ENCODE data around the gene ARMC3.
"Not testable (repeated sequence)": the region's sequence is repeated elsewhere in the genome, so short reads cannot be mapped to it uniquely, and the experiment has no call there.

ARMC3 gene

DNA sequence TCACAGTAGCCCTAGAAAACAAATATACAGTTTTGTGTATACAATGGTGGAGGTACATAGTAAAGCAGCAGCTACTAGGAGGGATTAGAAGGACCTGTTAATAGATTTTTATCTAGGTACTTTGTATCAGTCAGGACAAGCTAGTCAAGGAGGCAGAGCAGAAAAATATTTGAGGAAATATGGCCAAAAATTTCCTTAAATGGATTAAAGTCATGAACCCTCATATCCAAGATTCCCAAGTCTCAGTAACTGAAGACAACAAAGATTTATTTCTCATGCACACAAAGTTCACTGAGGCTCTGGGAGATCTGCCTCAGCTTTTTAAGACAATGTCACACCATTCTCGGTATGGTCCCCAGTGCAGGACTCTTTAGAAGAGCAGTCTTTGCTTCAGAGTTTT, 28.1 kb upstream of the ARMC3 start:
- no peaks in the 10 kb centered on the region for H3K79me2 ChIP-seq (ENCODE audit: control insufficient read depth, low read length)
- H3K4me1 ChIP-seq (ENCODE audit: control insufficient read depth, low read length), result no peaks in the 10 kb centered on the region
- no peaks in the 10 kb centered on the region for H3K9me3 ChIP-seq (ENCODE audit: control insufficient read depth, insufficient read depth, low read length)
- no peaks in the 10 kb centered on the region for H3F3A ChIP-seq (ENCODE audit: control insufficient read depth, insufficient read depth)
- no peaks in the 10 kb centered on the region for H3K27me3 ChIP-seq (ENCODE audit: control insufficient read depth, low read length)
- H3K4me3 ChIP-seq (ENCODE audit: low read length), result no peak overlapping the region
- TF ChIP-seq, protein P1, sequence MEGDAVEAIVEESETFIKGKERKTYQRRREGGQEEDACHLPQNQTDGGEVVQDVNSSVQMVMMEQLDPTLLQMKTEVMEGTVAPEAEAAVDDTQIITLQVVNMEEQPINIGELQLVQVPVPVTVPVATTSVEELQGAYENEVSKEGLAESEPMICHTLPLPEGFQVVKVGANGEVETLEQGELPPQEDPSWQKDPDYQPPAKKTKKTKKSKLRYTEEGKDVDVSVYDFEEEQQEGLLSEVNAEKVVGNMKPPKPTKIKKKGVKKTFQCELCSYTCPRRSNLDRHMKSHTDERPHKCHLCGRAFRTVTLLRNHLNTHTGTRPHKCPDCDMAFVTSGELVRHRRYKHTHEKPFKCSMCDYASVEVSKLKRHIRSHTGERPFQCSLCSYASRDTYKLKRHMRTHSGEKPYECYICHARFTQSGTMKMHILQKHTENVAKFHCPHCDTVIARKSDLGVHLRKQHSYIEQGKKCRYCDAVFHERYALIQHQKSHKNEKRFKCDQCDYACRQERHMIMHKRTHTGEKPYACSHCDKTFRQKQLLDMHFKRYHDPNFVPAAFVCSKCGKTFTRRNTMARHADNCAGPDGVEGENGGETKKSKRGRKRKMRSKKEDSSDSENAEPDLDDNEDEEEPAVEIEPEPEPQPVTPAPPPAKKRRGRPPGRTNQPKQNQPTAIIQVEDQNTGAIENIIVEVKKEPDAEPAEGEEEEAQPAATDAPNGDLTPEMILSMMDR (IDR thresholded peaks at IDR 0.05; ENCODE audit: low read depth, low read length, poor library complexity, severe bottlenecking), result no peak
- no peak for TF ChIP-seq EZH2phosphoT487 (IDR thresholded peaks at IDR 0.05; ENCODE audit: borderline replicate concordance, low read length)
- no peaks in the 10 kb centered on the region for H4K20me1 ChIP-seq (ENCODE audit: control insufficient read depth, insufficient read depth, low read depth, low read length)
- H3K27ac ChIP-seq (ENCODE audit: low read depth, low read length), result no peak overlapping the region
- H3K36me3 ChIP-seq (ENCODE audit: control insufficient read depth, low read length), result no peaks in the 10 kb centered on the region
- H3K9me2 ChIP-seq (replicated peaks; ENCODE audit: control insufficient read depth, low read length), result no peaks in the 10 kb centered on the region
- H3K4me2 ChIP-seq (ENCODE audit: low read length), result no peak overlapping the region

GRCh38 chr10:22900841-22901601, 26.8 kb upstream of the ARMC3 start:
- Histone ChIP-seq H3K36me3 (ENCODE audit: control insufficient read depth, low read length) (no peaks in the 10 kb centered on the region), H3K27me3 (ENCODE audit: control insufficient read depth, low read length) (no peaks in the 10 kb centered on the region), H3F3A (ENCODE audit: control insufficient read depth, insufficient read depth) (no peaks in the 10 kb centered on the region), H3K4me1 (ENCODE audit: control insufficient read depth, low read length) (no peaks in the 10 kb centered on the region), H4K20me1 (ENCODE audit: control insufficient read depth, insufficient read depth, low read depth, low read length) (no peaks in the 10 kb centered on the region), H3K9me2 (replicated peaks; ENCODE audit: control insufficient read depth, low read length) (no peaks in the 10 kb centered on the region), H3K27ac (ENCODE audit: low read depth, low read length) (no peak overlapping the region), H3K9me3 (ENCODE audit: control insufficient read depth, insufficient read depth, low read length) (no peaks in the 10 kb centered on the region), H3K79me2 (ENCODE audit: control insufficient read depth, low read length) (no peaks in the 10 kb centered on the region), H3K4me2 (ENCODE audit: low read length) (no peak overlapping the region), H3K4me3 (ENCODE audit: low read length) (no peak overlapping the region)
- TF ChIP-seq EZH2phosphoT487 (IDR thresholded peaks at IDR 0.05; ENCODE audit: borderline replicate concordance, low read length), result no peak
- TF ChIP-seq, protein P1 (IDR thresholded peaks at IDR 0.05; ENCODE audit: low read depth, low read length, poor library complexity, severe bottlenecking), result no peak

DNA sequence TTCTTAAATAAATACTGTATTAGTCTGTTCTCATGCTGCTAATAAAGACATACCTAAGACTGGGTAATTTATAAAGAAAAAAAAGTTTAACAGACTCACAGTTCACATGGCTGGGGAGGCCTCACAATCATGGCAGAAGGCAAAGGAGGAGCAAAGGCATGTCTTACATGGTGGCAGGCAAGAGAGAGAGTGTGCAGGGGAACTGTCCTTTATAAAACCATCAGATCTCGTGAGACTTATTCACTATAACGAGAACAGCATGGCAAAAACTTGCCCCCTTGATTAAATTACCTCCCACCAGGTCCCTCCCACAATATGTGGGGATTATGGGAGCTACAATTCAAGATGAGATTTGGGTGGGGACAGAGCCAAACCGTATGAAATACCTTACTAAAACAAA, 25.7 kb upstream of the ARMC3 start:
- H3K79me2 ChIP-seq (ENCODE audit: control insufficient read depth, low read length); H4K20me1 ChIP-seq (ENCODE audit: control insufficient read depth, insufficient read depth, low read depth, low read length); H3K27me3 ChIP-seq (ENCODE audit: control insufficient read depth, low read length); H3K27ac ChIP-seq (ENCODE audit: low read depth, low read length); H3K4me2 ChIP-seq (ENCODE audit: low read length); H3F3A ChIP-seq (ENCODE audit: control insufficient read depth, insufficient read depth); H3K36me3 ChIP-seq (ENCODE audit: control insufficient read depth, low read length); H3K4me3 ChIP-seq (ENCODE audit: low read length); H3K9me3 ChIP-seq (ENCODE audit: control insufficient read depth, insufficient read depth, low read length); H3K9me2 ChIP-seq (replicated peaks; ENCODE audit: control insufficient read depth, low read length); H3K4me1 ChIP-seq (ENCODE audit: control insufficient read depth, low read length): not testable (repeated sequence)

DNA sequence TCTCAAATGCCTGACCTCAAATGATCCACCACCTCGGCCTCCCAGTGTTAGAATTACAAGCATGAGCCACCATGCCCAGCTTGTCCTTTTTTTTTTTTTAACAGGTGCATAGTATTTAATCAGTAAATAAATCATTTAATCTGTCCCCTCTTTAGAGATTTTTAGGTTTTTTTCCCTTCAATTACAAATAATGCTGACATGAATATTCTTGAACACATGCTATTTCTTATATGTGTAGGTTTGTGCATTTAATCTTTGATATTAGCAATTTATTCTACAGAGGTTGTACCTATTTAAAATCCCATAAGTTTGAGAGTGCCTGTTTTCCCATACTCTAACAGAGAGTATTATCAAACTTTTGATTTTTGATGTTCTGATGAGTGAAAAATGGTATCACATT, 24.2 kb upstream of the ARMC3 start:
- no peak overlapping the region for H3K4me3 ChIP-seq (ENCODE audit: low read length)
- H3K79me2 ChIP-seq (ENCODE audit: control insufficient read depth, low read length), result no peaks in the 10 kb centered on the region
- TF ChIP-seq EZH2phosphoT487 (IDR thresholded peaks at IDR 0.05; ENCODE audit: borderline replicate concordance, low read length), result no peak
- TF ChIP-seq, protein P1 (IDR thresholded peaks at IDR 0.05; ENCODE audit: low read depth, low read length, poor library complexity, severe bottlenecking), result no peak

More for the DNA sequence above, 24.2 kb upstream of the ARMC3 start:
- H3F3A ChIP-seq (ENCODE audit: control insufficient read depth, insufficient read depth), result no peaks in the 10 kb centered on the region
- H3K9me2 ChIP-seq (replicated peaks; ENCODE audit: control insufficient read depth, low read length), result no peaks in the 10 kb centered on the region
- no peaks in the 10 kb centered on the region for H3K4me1 ChIP-seq (ENCODE audit: control insufficient read depth, low read length)
- H3K4me2 ChIP-seq (ENCODE audit: low read length), result no peak overlapping the region
- H3K27me3 ChIP-seq (ENCODE audit: control insufficient read depth, low read length), result no peaks in the 10 kb centered on the region
- peaks cover 3% of the 10 kb centered on the region; the same call in 1 of the 2 replicates for H3K9me3 ChIP-seq (ENCODE audit: control insufficient read depth, insufficient read depth, low read length)
- no peaks in the 10 kb centered on the region for H4K20me1 ChIP-seq (ENCODE audit: control insufficient read depth, insufficient read depth, low read depth, low read length)
- no peak overlapping the region for H3K27ac ChIP-seq (ENCODE audit: low read depth, low read length)
- H3K36me3 ChIP-seq (ENCODE audit: control insufficient read depth, low read length), result no peaks in the 10 kb centered on the region

Data from DOHH2 (cell line).